SU-DHL-6 (cell line): Measurements from ENCODE around the gene TP53TG5.

ENCODE experiments used
- EZH2phosphoT487 ChIP-seq: fragments of 200-600 bp; sonication (generic), shearing (Covaris generic); conservative IDR thresholded peaks from 2 replicates; pipeline ENCODE4 v1.6.1; 2018; ENCODE audit warnings: mild to moderate bottlenecking, antibody characterized with exemption, low read length, moderate library complexity, mixed read lengths
- TF ChIP-seq, protein P1 (sequence below): fragments of 200-600 bp; sonication (generic); IDR thresholded peaks from one replicate; pipeline ENCODE4 v1.5.1; 2017; ENCODE audit warnings: antibody characterized with exemption, mild to moderate bottlenecking, low read length, moderate library complexity; ENCODE audit not compliant: insufficient read depth, poor library complexity, severe bottlenecking

- TF ChIP-seq, protein P1, sequence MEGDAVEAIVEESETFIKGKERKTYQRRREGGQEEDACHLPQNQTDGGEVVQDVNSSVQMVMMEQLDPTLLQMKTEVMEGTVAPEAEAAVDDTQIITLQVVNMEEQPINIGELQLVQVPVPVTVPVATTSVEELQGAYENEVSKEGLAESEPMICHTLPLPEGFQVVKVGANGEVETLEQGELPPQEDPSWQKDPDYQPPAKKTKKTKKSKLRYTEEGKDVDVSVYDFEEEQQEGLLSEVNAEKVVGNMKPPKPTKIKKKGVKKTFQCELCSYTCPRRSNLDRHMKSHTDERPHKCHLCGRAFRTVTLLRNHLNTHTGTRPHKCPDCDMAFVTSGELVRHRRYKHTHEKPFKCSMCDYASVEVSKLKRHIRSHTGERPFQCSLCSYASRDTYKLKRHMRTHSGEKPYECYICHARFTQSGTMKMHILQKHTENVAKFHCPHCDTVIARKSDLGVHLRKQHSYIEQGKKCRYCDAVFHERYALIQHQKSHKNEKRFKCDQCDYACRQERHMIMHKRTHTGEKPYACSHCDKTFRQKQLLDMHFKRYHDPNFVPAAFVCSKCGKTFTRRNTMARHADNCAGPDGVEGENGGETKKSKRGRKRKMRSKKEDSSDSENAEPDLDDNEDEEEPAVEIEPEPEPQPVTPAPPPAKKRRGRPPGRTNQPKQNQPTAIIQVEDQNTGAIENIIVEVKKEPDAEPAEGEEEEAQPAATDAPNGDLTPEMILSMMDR = no peak
- no peak for TF ChIP-seq EZH2phosphoT487
Measured at GRCh38 chr20:45344168-45344860, 33.8 kb downstream of the TP53TG5 start.
